ENCODE results near the gene FAM149A.
A peak's percentile ranks its signal among the peaks of the same experiment; 100 is the strongest.

FAM149A gene

DNA sequence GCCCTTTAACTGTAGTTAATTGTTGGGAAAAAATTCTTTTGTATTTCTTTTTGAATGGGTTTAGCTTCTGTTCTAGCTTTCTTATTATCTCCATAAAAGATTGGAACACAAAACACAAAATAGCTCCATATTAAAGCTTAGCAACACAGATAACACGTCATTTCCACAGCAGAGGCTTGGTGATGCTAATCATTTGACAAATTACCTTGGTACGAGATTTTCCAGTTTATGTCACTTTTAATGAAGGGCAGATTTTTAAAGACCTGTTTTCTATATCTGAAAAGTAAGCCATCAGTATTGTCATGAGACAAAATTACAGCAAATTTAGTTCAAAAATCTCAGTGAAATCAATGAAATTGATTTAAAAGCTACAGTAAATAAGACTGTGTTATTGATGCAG lies 27.4 kb downstream of the FAM149A start:
- TF ChIP-seq, protein P1, sequence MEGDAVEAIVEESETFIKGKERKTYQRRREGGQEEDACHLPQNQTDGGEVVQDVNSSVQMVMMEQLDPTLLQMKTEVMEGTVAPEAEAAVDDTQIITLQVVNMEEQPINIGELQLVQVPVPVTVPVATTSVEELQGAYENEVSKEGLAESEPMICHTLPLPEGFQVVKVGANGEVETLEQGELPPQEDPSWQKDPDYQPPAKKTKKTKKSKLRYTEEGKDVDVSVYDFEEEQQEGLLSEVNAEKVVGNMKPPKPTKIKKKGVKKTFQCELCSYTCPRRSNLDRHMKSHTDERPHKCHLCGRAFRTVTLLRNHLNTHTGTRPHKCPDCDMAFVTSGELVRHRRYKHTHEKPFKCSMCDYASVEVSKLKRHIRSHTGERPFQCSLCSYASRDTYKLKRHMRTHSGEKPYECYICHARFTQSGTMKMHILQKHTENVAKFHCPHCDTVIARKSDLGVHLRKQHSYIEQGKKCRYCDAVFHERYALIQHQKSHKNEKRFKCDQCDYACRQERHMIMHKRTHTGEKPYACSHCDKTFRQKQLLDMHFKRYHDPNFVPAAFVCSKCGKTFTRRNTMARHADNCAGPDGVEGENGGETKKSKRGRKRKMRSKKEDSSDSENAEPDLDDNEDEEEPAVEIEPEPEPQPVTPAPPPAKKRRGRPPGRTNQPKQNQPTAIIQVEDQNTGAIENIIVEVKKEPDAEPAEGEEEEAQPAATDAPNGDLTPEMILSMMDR (IDR thresholded peaks at IDR 0.05; ENCODE audit: low read depth, low read length), result no peak
- Histone ChIP-seq H3K4me1 (no peaks in the 10 kb centered on the region), H3K36me3 (no peaks in the 10 kb centered on the region), H3K27me3 (peaks cover 3% of the 10 kb centered on the region; the same call in 1 of the 2 replicates), H3K4me3 (ENCODE audit: low read depth, low read length) (no peak overlapping the region), H3K9me3 (no peaks in the 10 kb centered on the region; the same call in 1 of the 2 replicates)
- no peak for DNase-seq

DNA sequence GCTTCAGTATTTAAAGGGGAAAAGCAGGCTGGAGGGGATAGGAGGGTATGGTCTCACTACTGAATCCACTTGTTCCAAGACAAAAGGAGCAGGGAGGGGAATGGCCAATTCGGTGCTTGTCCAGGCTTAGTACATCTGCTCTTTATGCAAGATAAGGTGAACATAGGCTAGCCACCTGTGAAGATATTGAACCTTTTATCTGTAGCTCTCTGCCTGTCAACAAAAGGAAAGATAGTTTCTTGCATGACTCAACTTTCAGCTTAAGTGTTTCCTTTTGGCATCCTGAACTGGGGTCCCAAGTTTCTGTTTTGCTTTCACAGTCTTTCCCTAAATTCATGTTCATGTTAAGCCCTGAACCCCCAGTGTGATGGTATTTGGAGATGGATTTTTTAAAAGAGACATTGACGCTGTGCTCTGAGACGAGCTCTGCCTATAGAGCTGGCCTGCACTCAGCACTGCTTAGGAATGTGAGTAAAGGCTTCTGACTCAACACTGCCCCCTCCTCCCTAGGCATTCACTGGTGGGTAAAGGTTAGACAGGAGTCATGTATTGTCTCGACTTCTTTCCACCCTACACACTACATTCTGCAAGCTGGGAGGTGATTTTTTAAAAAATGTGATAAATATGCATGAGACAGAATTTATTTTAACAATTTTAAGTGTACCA lies 28.2 kb downstream of the FAM149A start:
- DNase-seq, result no peak

DNA sequence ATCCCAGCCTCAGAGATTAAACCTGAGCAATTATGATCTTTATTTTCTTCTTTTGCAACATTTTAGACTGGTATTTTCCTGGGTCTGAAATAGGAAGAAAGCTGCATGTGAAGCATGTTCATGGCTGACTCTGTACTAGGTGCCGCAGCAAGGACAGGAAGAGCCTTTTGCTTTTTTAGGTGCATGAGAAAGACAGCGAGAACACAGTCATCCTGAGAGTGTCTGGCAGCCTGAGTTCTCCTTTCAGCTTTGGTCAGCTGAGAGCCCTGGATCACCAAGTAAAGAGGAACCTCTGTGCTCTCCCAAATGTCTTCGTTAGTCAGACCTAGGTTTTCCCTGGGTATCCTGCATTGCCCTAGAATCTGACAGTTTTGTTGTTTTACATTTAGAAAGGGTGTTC lies 29.8 kb downstream of the FAM149A start:
- no peaks in the 10 kb centered on the region for H3K36me3 ChIP-seq
- no peaks in the 10 kb centered on the region for H3K4me1 ChIP-seq
- TF ChIP-seq, protein P1 (IDR thresholded peaks at IDR 0.05; ENCODE audit: low read depth, low read length), result no peak
- H3K9me3 ChIP-seq, result no peaks in the 10 kb centered on the region
- DNase-seq, result no peak
- H3K27me3 ChIP-seq, result peaks cover 3% of the 10 kb centered on the region; the same call in 1 of the 2 replicates
- no peak overlapping the region for H3K4me3 ChIP-seq (ENCODE audit: low read depth, low read length)

More for the DNA sequence above, 28.2 kb downstream of the FAM149A start:
- TF ChIP-seq, protein P1 (IDR thresholded peaks at IDR 0.05; ENCODE audit: low read depth, low read length), result peak; percentile 51
- Histone ChIP-seq H3K27me3 (peaks cover 3% of the 10 kb centered on the region; the same call in 1 of the 2 replicates), H3K4me3 (ENCODE audit: low read depth, low read length) (no peak overlapping the region), H3K4me1 (no peaks in the 10 kb centered on the region), H3K9me3 (no peaks in the 10 kb centered on the region; the same call in 1 of the 2 replicates), H3K36me3 (no peaks in the 10 kb centered on the region)

DNA sequence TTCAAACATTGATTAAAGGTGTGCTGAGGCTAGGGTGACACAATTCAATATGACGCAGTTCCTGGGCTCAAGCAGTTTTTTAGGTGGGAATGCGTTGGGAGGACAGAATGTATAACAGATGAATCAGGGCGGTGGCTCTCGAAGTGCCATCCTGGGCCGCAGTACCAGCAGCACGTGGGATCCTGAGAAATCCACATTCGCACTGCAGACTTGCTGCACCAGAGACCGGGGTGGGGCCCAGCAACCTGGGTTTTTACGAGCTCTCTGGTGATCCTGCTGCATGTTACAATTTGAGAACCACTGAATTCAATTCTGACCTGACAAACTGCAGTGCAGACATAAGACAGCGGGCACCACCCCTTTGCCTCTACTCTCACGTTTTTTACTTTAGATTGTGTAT lies 30.4 kb downstream of the FAM149A start:
- Histone ChIP-seq H3K27me3 (peaks cover 3% of the 10 kb centered on the region; the same call in 1 of the 2 replicates), H3K9me3 (no peaks in the 10 kb centered on the region)
- TF ChIP-seq, protein P1 (IDR thresholded peaks at IDR 0.05; ENCODE audit: low read depth, low read length), result no peak

DNA sequence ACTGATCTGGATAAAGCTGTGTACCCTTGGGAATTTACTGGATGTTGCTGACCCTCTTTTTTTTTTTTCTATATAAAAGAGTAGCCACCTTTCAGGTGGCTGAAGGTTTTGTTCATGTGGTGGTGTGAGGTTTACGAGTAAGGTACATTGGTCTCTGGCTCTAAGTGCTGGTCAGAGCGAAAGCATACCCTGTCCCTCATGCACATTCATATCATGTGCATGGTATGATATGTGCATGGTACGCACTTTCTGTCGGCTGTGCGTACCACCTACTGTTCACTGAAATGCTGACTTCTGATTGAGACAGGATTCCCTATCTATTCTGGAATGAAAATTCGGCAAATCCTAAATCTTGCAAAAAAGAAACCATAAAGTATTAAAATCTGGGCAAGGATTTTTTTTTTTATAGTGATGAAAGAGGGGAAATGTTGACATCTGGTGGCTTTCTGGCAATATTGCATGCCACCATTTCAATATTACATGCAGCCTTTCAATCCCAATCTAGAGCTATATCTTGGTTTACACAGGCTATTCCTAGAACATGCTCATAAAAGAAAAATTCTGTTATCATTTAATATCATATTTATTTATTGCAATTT lies 32.8 kb downstream of the FAM149A start:
- DNase-seq, result no peak
- no peaks in the 10 kb centered on the region for H3K9me3 ChIP-seq
- no peaks in the 10 kb centered on the region for H3K27me3 ChIP-seq
- H3K4me3 ChIP-seq (ENCODE audit: low read depth, low read length), result no peak overlapping the region
- no peaks in the 10 kb centered on the region for H3K36me3 ChIP-seq
- TF ChIP-seq, protein P1 (IDR thresholded peaks at IDR 0.05; ENCODE audit: low read depth, low read length), result peak; percentile 69
- H3K4me1 ChIP-seq, result no peaks in the 10 kb centered on the region

More for the DNA sequence above, 30.4 kb downstream of the FAM149A start:
- DNase-seq, result no peak
- Histone ChIP-seq H3K4me3 (ENCODE audit: low read depth, low read length) (no peak overlapping the region), H3K4me1 (no peaks in the 10 kb centered on the region), H3K36me3 (no peaks in the 10 kb centered on the region)

Data from BE2C (cell line).